GM10266 (cell line): Measurements from ENCODE around the gene FAT2.

ENCODE experiments used
- DNase-seq: peaks from one replicate; pipeline ENCODE4 v3.0.0; 2012; ENCODE audit errors: extremely low spot score
- TF ChIP-seq, protein P1 (sequence below): IDR thresholded peaks from 2 replicates; pipeline ENCODE4 v1.5.1; 2012; ENCODE audit warnings: mild to moderate bottlenecking, low read depth; ENCODE audit not compliant: control insufficient read depth, insufficient read depth; ENCODE audit errors: missing control alignments

Gene FAT2

GRCh38 chr5:151551985-151552384, 39.1 kb downstream of the FAT2 start:
- no peak for DNase-seq
- TF ChIP-seq, protein P1, sequence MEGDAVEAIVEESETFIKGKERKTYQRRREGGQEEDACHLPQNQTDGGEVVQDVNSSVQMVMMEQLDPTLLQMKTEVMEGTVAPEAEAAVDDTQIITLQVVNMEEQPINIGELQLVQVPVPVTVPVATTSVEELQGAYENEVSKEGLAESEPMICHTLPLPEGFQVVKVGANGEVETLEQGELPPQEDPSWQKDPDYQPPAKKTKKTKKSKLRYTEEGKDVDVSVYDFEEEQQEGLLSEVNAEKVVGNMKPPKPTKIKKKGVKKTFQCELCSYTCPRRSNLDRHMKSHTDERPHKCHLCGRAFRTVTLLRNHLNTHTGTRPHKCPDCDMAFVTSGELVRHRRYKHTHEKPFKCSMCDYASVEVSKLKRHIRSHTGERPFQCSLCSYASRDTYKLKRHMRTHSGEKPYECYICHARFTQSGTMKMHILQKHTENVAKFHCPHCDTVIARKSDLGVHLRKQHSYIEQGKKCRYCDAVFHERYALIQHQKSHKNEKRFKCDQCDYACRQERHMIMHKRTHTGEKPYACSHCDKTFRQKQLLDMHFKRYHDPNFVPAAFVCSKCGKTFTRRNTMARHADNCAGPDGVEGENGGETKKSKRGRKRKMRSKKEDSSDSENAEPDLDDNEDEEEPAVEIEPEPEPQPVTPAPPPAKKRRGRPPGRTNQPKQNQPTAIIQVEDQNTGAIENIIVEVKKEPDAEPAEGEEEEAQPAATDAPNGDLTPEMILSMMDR, result no peak

- TF ChIP-seq, protein P1, result no peak
- DNase-seq, result no peak
Measured at GRCh38 chr5:151550146-151550545, 41.0 kb downstream of the FAT2 start.

DNA sequence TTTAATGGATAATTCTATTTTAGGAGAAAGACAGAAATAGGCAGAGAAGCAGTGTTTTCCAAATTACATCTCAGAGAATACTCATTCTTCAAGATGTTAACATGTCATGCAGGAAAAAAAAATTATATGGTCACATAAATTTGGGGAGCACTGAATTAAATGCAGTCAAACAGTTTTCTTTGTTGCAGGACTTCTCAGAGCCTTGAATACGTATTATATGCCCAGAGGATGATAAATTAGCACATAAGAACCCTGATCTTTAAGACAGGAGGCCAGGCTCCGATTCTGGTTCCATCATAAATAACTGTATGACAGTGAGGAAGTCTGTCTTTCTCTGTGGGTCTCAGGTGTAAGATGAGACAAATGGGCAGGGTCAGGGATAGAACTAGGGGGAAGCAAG, 41.4 kb downstream of the FAT2 start:
- no peak for DNase-seq
- TF ChIP-seq, protein P1, result no peak

GRCh38 chr5:151547364-151547763, 43.8 kb downstream of the FAT2 start:
- TF ChIP-seq, protein P1, result no peak
- no peak for DNase-seq

DNA sequence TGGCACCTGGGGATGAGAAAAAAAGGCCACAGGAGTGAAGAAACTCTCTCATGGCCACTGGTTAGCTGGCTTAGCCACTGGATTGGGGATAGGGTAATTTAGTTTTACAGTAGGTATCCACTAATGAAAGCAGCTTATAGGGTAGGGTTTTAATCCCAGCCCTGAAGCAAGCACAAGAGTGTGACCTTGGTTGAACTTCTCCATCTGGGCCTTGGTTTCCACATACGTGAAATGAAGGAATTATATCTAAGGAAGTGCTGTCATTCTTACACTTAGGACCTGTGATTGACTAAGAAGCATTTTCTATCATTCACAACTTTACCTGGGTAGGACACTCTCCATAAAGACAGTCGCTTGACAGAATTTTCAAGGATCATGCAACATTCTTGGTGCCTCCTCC, 49.6 kb downstream of the FAT2 start:
- no peak for DNase-seq
- TF ChIP-seq, protein P1, result no peak
